Kidney glomerular epithelial cell (primary cell): ENCODE data around the gene GBX2.

ENCODE experiments used
- DNase-seq: peaks from one replicate; lab custom pipeline; 2025; lab: John Stamatoyannopoulos, UW

GBX2 gene

GRCh38 chr2:236168110-236169080 is at the start of gene GBX2:
TSS of gene GBX2 (minus strand) at chr2:236168386. CDS start at chr2:236167971, 415 bp downstream.
- peak; percentile 49 for DNase-seq

GRCh38 chr2:236217926-236218325 is 49.7 kb upstream of the GBX2 start:
- DNase-seq, result no peak

- DNase-seq, result no peak
These were observed 48.5 kb upstream of the GBX2 start for GRCh38 chr2:236216711-236217110.

- no peak for DNase-seq
These were observed 47.7 kb upstream of the GBX2 start for GRCh38 chr2:236215761-236216333.

- DNase-seq, result no peak
These were observed 47.0 kb upstream of the GBX2 start for GRCh38 chr2:236215196-236215595.

GRCh38 chr2:236214376-236214995 is 46.3 kb upstream of the GBX2 start:
- DNase-seq, result no peak

- no peak for DNase-seq
These were observed 43.1 kb upstream of the GBX2 start for GRCh38 chr2:236211296-236211695.

- DNase-seq, result no peak
These were observed 42.4 kb upstream of the GBX2 start for GRCh38 chr2:236210536-236210935.

GRCh38 chr2:236209996-236210395 is 41.8 kb upstream of the GBX2 start:
- no peak for DNase-seq

GRCh38 chr2:236209535-236209934 is 41.3 kb upstream of the GBX2 start:
- DNase-seq, result peak; percentile 29

GRCh38 chr2:236208019-236208926 is 40.1 kb upstream of the GBX2 start:
- DNase-seq, result no peak

GRCh38 chr2:236207472-236207871 is 39.3 kb upstream of the GBX2 start:
- no peak for DNase-seq

- no peak for DNase-seq
These were observed 37.9 kb upstream of the GBX2 start for GRCh38 chr2:236205867-236206645.

- DNase-seq, result no peak
These were observed 36.8 kb upstream of the GBX2 start for GRCh38 chr2:236204953-236205352.

- no peak for DNase-seq
These were observed 32.2 kb upstream of the GBX2 start for GRCh38 chr2:236200378-236200777.

- no peak for DNase-seq
These were observed 28.2 kb upstream of the GBX2 start for GRCh38 chr2:236196366-236196765.

GRCh38 chr2:236195726-236196125 is 27.5 kb upstream of the GBX2 start:
- no peak for DNase-seq

GRCh38 chr2:236194786-236195185 is 26.6 kb upstream of the GBX2 start:
- DNase-seq, result no peak

GRCh38 chr2:236193026-236193425 is 24.8 kb upstream of the GBX2 start:
- no peak for DNase-seq

GRCh38 chr2:236190674-236191073 is 22.5 kb upstream of the GBX2 start:
- DNase-seq, result no peak

- DNase-seq, result no peak
These were observed 16.5 kb upstream of the GBX2 start for GRCh38 chr2:236184701-236185100.
